CD4-positive, alpha-beta T cell (primary cell): ENCODE measurements around the gene TTLL1. TPM values are rescaled to one million over a fixed set of nuclear protein-coding genes. Genes with fewer than 3 reads are reported as not detected.

ENCODE experiments used
- ATAC-seq: fragments of 200-7000 bp; cut with Tn5 transposase; one replicate; pipeline ENCODE4 v1.10.0; 2022; ENCODE audit warnings: mild to moderate bottlenecking; ENCODE audit not compliant: poor library complexity
- CTCF ChIA-PET: fragments of 350-600 bp; sonication (Branson Sonifier 250); formaldehyde crosslinking; loops from one replicate; lab custom pipeline; 2021; ENCODE audit warnings: antibody characterized with exemption, inconsistent platforms; lab: Charles Lee
- POLR2A ChIA-PET: fragments of 350-600 bp; sonication (Branson Sonifier 250); formaldehyde crosslinking; loops from one replicate; lab custom pipeline; 2021; ENCODE audit warnings: antibody characterized with exemption, inconsistent platforms; lab: Charles Lee
- DNase-seq, 14 experiments: peaks; one replicate each; pipeline ENCODE4 v3.0.0-alpha.2; 2013 to 2020; ENCODE audit warnings: mixed read lengths in 2 of 14
- H3K27ac ChIP-seq, 2 donors: one replicate each; pipeline versions ENCODE4 v1.5.1 to v1.7.0; 2013; ENCODE audit warnings: low read length in 2 of 2, low read depth in 1 of 2, mild to moderate bottlenecking in 1 of 2
- H3K27me3 ChIP-seq, 2 experiments: 1 replicate in 1 of 2; 2 replicates in 1 of 2; pipeline versions ENCODE4 v1.6.1 to v1.7.0; 2013; ENCODE audit warnings: low read length in 2 of 2, control low read depth in 1 of 2, mild to moderate bottlenecking in 1 of 2, moderate library complexity in 1 of 2; ENCODE audit not compliant: insufficient read depth in 2 of 2, control insufficient read depth in 1 of 2
- H3K36me3 ChIP-seq: one replicate; pipeline ENCODE4 v1.6.1; 2013; ENCODE audit warnings: low read length, control low read depth; ENCODE audit not compliant: insufficient read depth
- H3K4me1 ChIP-seq: one replicate; pipeline ENCODE4 v1.6.1; 2013; ENCODE audit warnings: low read length, control low read depth; ENCODE audit not compliant: insufficient read depth
- H3K4me3 ChIP-seq: one replicate; pipeline ENCODE4 v1.5.1; 2013; ENCODE audit warnings: mild to moderate bottlenecking, low read length, moderate library complexity
- H3K9me3 ChIP-seq, 2 experiments: 1 replicate in 1 of 2; 2 replicates in 1 of 2; pipeline versions ENCODE4 v1.6.1 to v1.7.0; 2013; ENCODE audit warnings: low read length in 2 of 2, mild to moderate bottlenecking in 2 of 2, control low read depth in 1 of 2, moderate library complexity in 1 of 2; ENCODE audit not compliant: control insufficient read depth in 1 of 2, insufficient read depth in 1 of 2
- H3K27ac Mint-ChIP-seq: one replicate; pipeline ENCODE4 v1.8.0; 2020; ENCODE audit warnings: mixed read lengths
- H3K27me3 Mint-ChIP-seq: one replicate; pipeline ENCODE4 v1.8.0; 2021; ENCODE audit warnings: mixed read lengths
- H3K36me3 Mint-ChIP-seq: one replicate; pipeline ENCODE4 v1.8.0; 2021; ENCODE audit warnings: low read depth, mixed read lengths
- H3K4me1 Mint-ChIP-seq: one replicate; pipeline ENCODE4 v1.8.0; 2021; ENCODE audit warnings: low read depth, mixed read lengths
- H3K4me3 Mint-ChIP-seq: one replicate; pipeline ENCODE4 v1.8.0; 2020; ENCODE audit warnings: mild to moderate bottlenecking, mixed read lengths
- H3K9me3 Mint-ChIP-seq: one replicate; pipeline ENCODE4 v1.8.0; 2020; ENCODE audit warnings: mixed read lengths
- CTCF ChIP-seq: fragments of 200-600 bp; IDR thresholded peaks from one replicate; pipeline ENCODE4 v1.8.0; 2022; ENCODE audit warnings: antibody characterized with exemption, mild to moderate bottlenecking
- intact Hi-C, 2 experiments: fragments of 100-400 bp; cut with DNase I in 1 of 2; cut with micrococcal nuclease in 1 of 2; formaldehyde crosslinking; loops; one replicate each; pipeline versions ENCODE4 v1.15.1 to v1.9.0; 2023 to 2025; cut with DNase I, micrococcal nuclease
- total RNA-seq, 174 experiments: library from RNA in 2 of 174; stranded (reverse) in 2 of 174; gene quantifications; one replicate each; pipeline ENCODE4 v1.2.3 and lab custom pipeline; 2021 to 2026

TTLL1 gene
- total RNA-seq, 2 experiments from 2014 or later: 2.6 to 2.8 TPM

DNA sequence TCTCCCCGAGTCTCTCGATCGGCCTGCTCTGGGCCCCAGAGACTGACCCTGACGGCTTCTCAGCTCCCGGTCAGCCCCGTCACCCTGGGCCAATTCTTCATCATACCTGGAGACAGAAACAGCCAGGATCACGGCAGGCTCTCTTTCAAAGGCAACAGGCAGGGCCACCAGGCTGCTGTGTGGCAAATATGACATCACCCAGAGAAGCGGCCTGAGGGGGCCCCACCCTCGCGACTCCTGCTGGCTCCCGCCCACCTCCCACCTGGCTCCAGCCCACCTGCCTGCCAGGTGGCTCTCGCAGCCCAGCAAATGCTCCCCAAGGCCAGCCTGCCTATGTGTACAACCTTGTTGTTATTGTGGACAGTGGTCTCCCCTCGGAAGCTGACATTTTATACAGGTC lies 49.4 kb downstream of the TTLL1 start:
- CTCF ChIA-PET: no interaction called here
- H3K27ac Mint-ChIP-seq: no peak overlapping the region

GRCh38 chr22:43038325-43038724 lies 50.9 kb downstream of the TTLL1 start:
- ChIA-PET POLR2A (no interaction called here), CTCF (no interaction called here)
- no peak for TF ChIP-seq CTCF
- no peak overlapping the region for H3K4me3 ChIP-seq
- no peak overlapping the region for H3K4me3 Mint-ChIP-seq
- no peak overlapping the region for H3K27ac Mint-ChIP-seq
- ATAC-seq (no peak), DNase-seq (no peak)
- H3K9me3 Mint-ChIP-seq: no peaks in the 10 kb centered on the region
- no peaks in the 10 kb centered on the region for H3K36me3 Mint-ChIP-seq
- peaks cover 0 to 3% of the 10 kb centered on the region in 2 experiments for H3K9me3 ChIP-seq
- H3K27me3 Mint-ChIP-seq: no peaks in the 10 kb centered on the region
- H3K36me3 ChIP-seq: no peaks in the 10 kb centered on the region
- H3K27me3 ChIP-seq: no peaks in the 10 kb centered on the region
- peaks cover 5% of the 10 kb centered on the region for H3K4me1 ChIP-seq
- H3K27ac ChIP-seq: no peak overlapping the region
- intact Hi-C loops: no loop called here
- peaks cover 6% of the 10 kb centered on the region for H3K4me1 Mint-ChIP-seq

More for the DNA sequence above, 49.4 kb downstream of the TTLL1 start:
- Mint-ChIP-seq H3K4me1 (no peaks in the 10 kb centered on the region), H3K4me3 (no peak overlapping the region), H3K27me3 (no peaks in the 10 kb centered on the region), H3K9me3 (no peaks in the 10 kb centered on the region), H3K36me3 (no peaks in the 10 kb centered on the region)
- Histone ChIP-seq H3K9me3 (peaks cover 0 to 3% of the 10 kb centered on the region in 2 experiments), H3K36me3 (no peaks in the 10 kb centered on the region), H3K27ac (no peak overlapping the region), H3K4me1 (no peaks in the 10 kb centered on the region), H3K4me3 (no peak overlapping the region), H3K27me3 (no peaks in the 10 kb centered on the region)
- intact Hi-C loops: no loop called here
- POLR2A ChIA-PET: no interaction called here
- no peak for TF ChIP-seq CTCF
- ATAC-seq (no peak), DNase-seq (no peak)

DNA sequence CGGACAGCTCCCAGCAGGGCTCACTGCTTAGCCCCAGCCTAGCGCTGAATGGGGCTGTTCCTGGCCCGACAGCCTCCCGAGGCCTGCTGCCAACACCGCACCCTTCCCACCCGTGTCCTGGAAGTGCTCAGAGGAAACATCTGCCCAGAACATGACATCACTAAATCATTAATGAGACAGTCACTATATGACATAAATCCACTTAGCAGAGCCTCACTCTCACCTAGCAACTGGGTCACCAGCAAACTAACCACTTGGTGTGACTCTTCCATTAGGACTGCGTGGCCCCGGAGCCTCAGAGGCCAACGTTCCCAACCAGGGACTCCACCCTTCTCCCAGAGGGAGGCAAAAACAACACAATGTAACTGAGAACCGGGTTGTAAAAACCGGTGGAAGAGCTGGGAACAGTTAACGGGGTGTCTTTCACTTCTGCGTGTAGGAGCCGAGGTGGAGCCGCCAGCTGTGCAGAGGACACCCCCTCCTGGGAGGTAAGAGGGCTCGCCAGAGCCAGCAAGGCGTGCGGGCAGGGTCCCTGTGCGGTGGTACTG lies 52.8 kb downstream of the TTLL1 start:
- intact Hi-C loops: no loop called here
- no peaks in the 10 kb centered on the region for H3K27me3 ChIP-seq
- Mint-ChIP-seq H3K4me3 (no peak overlapping the region), H3K36me3 (no peaks in the 10 kb centered on the region), H3K9me3 (no peaks in the 10 kb centered on the region), H3K4me1 (peaks cover 6% of the 10 kb centered on the region), H3K27ac (no peak overlapping the region), H3K27me3 (no peaks in the 10 kb centered on the region)
- peaks cover 0 to 3% of the 10 kb centered on the region in 2 experiments for H3K9me3 ChIP-seq
- H3K27ac ChIP-seq: no peak overlapping the region
- peaks cover 5% of the 10 kb centered on the region for H3K4me1 ChIP-seq
- DNase-seq: no peak
- ChIA-PET POLR2A (no interaction called here), CTCF (no interaction called here)
- H3K4me3 ChIP-seq: no peak overlapping the region
- no peaks in the 10 kb centered on the region for H3K36me3 ChIP-seq
- no peak for TF ChIP-seq CTCF
- ATAC-seq: no peak
